Fibroblast of lung (primary cell): ENCODE data around the gene ST6GAL1.

Experiments
- EZH2 ChIP-seq: IDR thresholded peaks from 2 replicates; pipeline ENCODE4 v1.5.1; 2012; ENCODE audit warnings: low read length, control low read depth, mild to moderate bottlenecking; ENCODE audit errors: missing control alignments
- TF ChIP-seq, protein P1 (sequence below), 2 donors: IDR thresholded peaks in 1 of 2; conservative IDR thresholded peaks in 1 of 2; 1 replicate in 1 of 2; 2 replicates in 1 of 2; pipeline ENCODE4 v1.5.1; 2011 to 2012; ENCODE audit warnings: low read length in 2 of 2, control low read depth in 1 of 2, inconsistent platforms in 1 of 2, low read depth in 1 of 2, mild to moderate bottlenecking in 1 of 2

DNA sequence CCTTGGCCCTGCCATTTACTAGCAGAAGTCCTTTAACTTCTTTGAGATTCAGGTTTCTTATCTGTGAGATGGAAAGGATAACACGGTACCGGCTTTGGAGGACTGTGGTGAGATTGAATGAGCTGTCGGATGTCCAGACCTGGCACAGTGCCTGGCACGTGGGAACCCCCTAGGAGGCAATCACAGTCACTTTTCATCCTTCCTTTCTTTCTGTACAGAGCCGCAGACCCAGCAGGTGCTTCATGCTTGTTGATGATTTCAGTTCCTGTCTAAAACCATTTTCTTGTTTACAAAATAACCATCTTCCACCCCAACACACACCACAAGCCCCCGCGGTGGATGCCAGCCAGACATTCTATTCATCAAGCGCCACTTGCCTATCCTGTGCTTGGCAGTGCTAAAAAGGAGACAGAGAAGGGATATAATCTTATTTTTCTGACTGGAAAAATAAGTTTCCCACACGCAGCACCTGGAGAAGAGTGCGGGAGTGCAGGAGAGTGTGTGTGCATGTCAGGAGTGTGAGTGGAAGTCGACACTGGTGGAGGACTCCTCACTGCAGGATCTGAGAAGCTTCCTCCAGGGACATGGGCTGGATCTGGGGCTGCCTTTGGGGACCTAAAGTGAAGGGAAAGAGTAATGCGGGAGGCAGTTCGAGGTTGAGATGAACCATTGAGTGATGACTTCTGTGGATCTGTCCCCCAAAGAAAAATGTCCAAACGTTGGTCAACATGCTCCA lies 85.7 kb downstream of the ST6GAL1 start:
- TF ChIP-seq, protein P1, sequence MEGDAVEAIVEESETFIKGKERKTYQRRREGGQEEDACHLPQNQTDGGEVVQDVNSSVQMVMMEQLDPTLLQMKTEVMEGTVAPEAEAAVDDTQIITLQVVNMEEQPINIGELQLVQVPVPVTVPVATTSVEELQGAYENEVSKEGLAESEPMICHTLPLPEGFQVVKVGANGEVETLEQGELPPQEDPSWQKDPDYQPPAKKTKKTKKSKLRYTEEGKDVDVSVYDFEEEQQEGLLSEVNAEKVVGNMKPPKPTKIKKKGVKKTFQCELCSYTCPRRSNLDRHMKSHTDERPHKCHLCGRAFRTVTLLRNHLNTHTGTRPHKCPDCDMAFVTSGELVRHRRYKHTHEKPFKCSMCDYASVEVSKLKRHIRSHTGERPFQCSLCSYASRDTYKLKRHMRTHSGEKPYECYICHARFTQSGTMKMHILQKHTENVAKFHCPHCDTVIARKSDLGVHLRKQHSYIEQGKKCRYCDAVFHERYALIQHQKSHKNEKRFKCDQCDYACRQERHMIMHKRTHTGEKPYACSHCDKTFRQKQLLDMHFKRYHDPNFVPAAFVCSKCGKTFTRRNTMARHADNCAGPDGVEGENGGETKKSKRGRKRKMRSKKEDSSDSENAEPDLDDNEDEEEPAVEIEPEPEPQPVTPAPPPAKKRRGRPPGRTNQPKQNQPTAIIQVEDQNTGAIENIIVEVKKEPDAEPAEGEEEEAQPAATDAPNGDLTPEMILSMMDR (conservative IDR thresholded peaks at IDR 0.05 in 1 of 2, IDR thresholded peaks at IDR 0.05 in 1 of 2; ENCODE audit: low read depth in 1 of 2, low read length in 2 of 2), result no peak
- no peak for TF ChIP-seq EZH2
